Nephron progenitor cell (in vitro differentiated cells): ENCODE data around the gene AOPEP.

Experiments
- DNase-seq: peaks from one replicate; pipeline ENCODE4 v3.0.0; 2021
- H3K27ac Mint-ChIP-seq: 2 replicates; pipeline ENCODE4 v1.8.0; 2021; ENCODE audit warnings: mild to moderate bottlenecking, moderate library complexity, mixed read lengths
- H3K27me3 Mint-ChIP-seq: 2 replicates; pipeline ENCODE4 v1.8.0; 2021; ENCODE audit warnings: mild to moderate bottlenecking, low read depth, mixed read lengths; ENCODE audit not compliant: poor library complexity
- H3K36me3 Mint-ChIP-seq: 2 replicates; pipeline ENCODE4 v1.8.0; 2021; ENCODE audit warnings: low read depth, mixed read lengths
- H3K4me1 Mint-ChIP-seq: 2 replicates; pipeline ENCODE4 v1.8.0; 2021; ENCODE audit warnings: mixed read lengths
- H3K4me3 Mint-ChIP-seq: 2 replicates; pipeline ENCODE4 v1.8.0; 2021; ENCODE audit warnings: mild to moderate bottlenecking, moderate library complexity, mixed read lengths
- H3K9me3 Mint-ChIP-seq: 2 replicates; pipeline ENCODE4 v1.8.0; 2021; ENCODE audit warnings: mild to moderate bottlenecking, moderate library complexity, mixed read lengths
- TF ChIP-seq, protein P1 (sequence below): fragments of 200-600 bp; sonication (generic); IDR thresholded peaks from 2 replicates; pipeline ENCODE4 v1.5.0; 2021; ENCODE audit warnings: antibody characterized with exemption

The AOPEP gene

DNA sequence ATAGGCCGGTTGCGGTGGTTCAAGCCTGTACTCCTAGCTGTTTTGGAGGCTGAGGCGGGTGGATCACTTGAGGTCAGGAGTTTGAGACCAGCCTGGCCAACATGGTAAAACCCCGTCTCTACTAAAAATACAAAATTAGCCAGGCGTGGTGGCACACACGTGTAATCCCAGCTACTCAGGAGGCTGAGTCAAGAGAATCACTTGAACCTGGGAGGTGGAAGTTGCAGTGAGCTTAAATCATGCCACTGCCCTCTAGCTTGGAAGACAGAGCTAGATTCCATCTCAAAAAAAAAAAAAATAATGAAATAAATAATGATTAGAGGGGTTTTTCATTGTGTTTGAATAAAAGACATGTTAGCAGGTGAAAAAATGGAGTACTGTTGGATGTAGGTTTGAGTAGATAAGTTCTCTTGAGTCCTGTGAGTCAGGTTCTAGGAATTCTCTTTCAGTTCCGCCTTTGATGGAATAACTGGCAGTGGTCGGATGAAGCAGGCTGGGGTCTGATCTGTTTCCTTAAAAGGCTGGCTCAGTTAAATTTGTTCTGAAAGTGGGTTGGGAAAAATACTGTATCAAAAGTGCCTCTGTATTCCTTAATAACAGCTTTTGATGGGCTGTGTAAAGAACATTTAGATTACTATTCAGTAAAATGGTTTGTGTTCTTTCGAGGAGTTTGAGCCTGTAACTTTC, 73.2 kb downstream of the AOPEP start:
- Mint-ChIP-seq H3K4me3 (no peak overlapping the region), H3K36me3 (peaks cover 40% of the 10 kb centered on the region), H3K4me1 (peaks cover 50% of the 10 kb centered on the region), H3K9me3 (no peaks in the 10 kb centered on the region), H3K27me3 (peaks cover 6% of the 10 kb centered on the region), H3K27ac (no peak overlapping the region)
- TF ChIP-seq, protein P1, sequence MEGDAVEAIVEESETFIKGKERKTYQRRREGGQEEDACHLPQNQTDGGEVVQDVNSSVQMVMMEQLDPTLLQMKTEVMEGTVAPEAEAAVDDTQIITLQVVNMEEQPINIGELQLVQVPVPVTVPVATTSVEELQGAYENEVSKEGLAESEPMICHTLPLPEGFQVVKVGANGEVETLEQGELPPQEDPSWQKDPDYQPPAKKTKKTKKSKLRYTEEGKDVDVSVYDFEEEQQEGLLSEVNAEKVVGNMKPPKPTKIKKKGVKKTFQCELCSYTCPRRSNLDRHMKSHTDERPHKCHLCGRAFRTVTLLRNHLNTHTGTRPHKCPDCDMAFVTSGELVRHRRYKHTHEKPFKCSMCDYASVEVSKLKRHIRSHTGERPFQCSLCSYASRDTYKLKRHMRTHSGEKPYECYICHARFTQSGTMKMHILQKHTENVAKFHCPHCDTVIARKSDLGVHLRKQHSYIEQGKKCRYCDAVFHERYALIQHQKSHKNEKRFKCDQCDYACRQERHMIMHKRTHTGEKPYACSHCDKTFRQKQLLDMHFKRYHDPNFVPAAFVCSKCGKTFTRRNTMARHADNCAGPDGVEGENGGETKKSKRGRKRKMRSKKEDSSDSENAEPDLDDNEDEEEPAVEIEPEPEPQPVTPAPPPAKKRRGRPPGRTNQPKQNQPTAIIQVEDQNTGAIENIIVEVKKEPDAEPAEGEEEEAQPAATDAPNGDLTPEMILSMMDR: no peak
- no peak for DNase-seq

DNA sequence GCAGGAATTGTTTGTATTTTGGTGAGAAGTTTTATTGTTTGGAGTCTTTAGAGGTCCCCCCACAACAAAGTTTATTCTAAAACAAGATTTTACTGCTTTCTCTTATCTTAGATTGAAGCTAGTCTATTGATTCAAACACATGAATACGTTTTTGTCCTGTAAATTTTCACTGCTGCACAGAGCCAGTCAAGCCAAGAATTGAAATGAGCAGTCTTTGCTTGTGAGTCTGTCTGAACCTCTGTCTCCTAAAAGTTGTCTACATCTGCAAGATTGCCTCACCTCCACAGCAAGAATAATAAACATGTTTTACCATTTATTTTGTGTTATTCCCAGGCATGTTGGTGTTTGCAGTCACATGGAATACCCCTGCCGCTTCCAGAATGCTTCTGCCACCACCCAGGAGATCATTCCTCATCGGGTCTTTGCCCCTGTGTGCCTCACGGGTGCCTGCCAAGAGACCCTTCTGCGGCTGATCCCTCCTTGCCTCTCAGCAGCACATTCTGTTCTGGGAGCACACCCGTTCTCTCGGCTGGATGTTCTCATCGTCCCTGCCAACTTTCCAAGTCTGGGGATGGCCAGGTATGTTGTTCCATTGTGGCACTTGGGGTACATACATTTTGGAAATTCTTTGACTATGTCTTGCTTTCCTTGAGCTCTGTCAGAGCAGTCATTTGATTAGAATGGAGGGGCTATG, 74.1 kb downstream of the AOPEP start:
- H3K27me3 Mint-ChIP-seq: peaks cover 6% of the 10 kb centered on the region
- no peaks in the 10 kb centered on the region for H3K9me3 Mint-ChIP-seq
- peaks cover 37% of the 10 kb centered on the region for H3K36me3 Mint-ChIP-seq
- no peak for DNase-seq
- H3K4me1 Mint-ChIP-seq: peaks cover 58% of the 10 kb centered on the region
- H3K4me3 Mint-ChIP-seq: no peak overlapping the region
- no peak overlapping the region for H3K27ac Mint-ChIP-seq
- TF ChIP-seq, protein P1: no peak

DNA sequence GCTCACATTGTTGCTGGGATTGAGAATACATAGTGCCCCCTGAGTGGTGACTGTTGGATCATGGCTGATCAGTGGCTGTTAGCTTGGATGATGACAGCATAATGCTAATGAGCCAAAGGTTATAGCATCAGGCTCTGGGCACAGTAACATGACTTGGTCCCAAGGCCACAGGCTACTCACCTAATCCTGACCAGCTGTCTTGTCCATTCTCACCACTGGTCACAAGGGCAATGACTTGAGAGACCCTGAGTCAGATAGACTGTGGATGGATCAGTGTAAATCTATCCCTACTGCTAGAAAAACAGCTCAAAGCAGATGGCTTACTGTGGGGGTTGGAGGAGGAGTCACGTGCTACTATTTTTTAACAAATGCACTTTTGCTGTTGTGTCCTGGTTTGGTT, 74.7 kb downstream of the AOPEP start:
- peaks cover 33% of the 10 kb centered on the region for H3K36me3 Mint-ChIP-seq
- H3K27me3 Mint-ChIP-seq: peaks cover 6% of the 10 kb centered on the region
- TF ChIP-seq, protein P1: no peak
- peak overlapping the region; percentile 79 for H3K27ac Mint-ChIP-seq
- no peaks in the 10 kb centered on the region for H3K9me3 Mint-ChIP-seq
- DNase-seq: no peak
- H3K4me1 Mint-ChIP-seq: peaks cover 65% of the 10 kb centered on the region
- peak overlapping the region; percentile 23 for H3K4me3 Mint-ChIP-seq

DNA sequence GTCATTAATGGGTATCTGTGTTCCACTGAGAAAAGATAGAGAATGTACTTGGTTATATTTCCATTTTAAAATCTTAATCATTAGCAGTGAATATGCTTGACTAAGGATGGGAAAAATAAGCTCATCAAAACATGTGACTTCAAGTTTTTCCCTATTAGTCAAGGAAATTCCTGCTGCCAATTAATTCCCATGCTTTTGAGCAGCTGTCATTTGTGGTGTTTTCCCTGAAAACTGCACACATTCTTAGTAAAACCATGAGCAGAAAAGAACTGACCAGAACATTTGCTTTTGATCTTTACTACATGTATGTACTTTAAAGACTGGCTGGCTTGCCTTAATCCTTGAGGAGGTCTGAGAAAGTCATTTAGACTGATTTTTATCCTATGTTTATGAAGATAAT, 75.2 kb downstream of the AOPEP start:
- Mint-ChIP-seq H3K9me3 (no peaks in the 10 kb centered on the region), H3K4me1 (peaks cover 69% of the 10 kb centered on the region), H3K27ac (peak overlapping the region; percentile 79), H3K4me3 (no peak overlapping the region), H3K36me3 (peaks cover 29% of the 10 kb centered on the region), H3K27me3 (peaks cover 6% of the 10 kb centered on the region)
- TF ChIP-seq, protein P1: no peak
- DNase-seq: no peak

DNA sequence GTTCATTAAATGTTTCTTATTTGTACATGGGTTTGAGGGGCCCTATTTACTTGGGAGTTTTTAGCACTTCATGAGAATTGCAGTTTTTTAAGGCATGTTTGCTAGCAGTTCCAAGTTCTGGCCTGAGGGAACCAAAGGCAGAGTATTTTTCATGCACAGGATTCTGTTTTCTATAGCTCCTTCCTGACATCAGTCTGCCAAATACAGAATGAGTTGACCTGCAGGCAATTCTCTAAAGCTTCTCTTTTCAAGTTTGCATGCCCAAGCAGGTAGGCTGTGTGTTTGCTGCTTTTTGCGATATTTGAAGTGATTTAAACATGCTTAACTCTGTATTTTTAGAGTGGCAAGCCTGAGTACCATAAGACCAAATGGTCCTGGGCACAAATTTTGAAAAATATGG, 75.8 kb downstream of the AOPEP start:
- H3K4me3 Mint-ChIP-seq: no peak overlapping the region
- no peaks in the 10 kb centered on the region for H3K9me3 Mint-ChIP-seq
- H3K27ac Mint-ChIP-seq: peak overlapping the region; percentile 10
- TF ChIP-seq, protein P1: no peak
- DNase-seq: no peak
- peaks cover 74% of the 10 kb centered on the region for H3K4me1 Mint-ChIP-seq
- H3K27me3 Mint-ChIP-seq: peaks cover 6% of the 10 kb centered on the region
- H3K36me3 Mint-ChIP-seq: peaks cover 31% of the 10 kb centered on the region
